NOMO-1 treated with DMSO at 0.1 percent for 48 hours (cell line): ENCODE measurements around the gene SIDT2.

Source experiments
- DNase-seq: peaks from one replicate; lab custom pipeline; 2025; ENCODE audit not compliant: unreplicated experiment; lab: John Stamatoyannopoulos, UW

Gene SIDT2

DNA sequence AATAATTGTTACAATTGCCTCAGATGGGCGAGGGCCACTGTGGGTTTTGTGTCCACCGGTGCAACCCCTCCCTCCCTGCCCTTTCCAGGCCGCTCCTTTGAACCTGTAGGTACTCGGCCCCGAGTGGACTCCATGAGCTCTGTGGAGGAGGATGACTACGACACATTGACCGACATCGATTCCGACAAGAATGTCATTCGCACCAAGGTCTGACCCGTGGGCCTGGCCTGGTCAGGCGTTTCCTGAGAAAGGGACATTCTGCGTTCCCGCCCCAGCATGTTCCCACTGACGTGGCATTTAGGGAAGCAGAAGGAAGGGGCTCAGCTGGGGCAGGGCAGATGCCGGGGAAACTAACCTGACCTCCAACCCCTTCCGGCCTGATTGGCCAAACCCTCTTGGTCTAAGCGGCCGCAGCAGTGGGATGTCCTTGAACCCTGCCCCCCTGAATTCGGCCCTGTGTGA lies 10.1 kb downstream of the SIDT2 start:
- no peak for DNase-seq

DNA sequence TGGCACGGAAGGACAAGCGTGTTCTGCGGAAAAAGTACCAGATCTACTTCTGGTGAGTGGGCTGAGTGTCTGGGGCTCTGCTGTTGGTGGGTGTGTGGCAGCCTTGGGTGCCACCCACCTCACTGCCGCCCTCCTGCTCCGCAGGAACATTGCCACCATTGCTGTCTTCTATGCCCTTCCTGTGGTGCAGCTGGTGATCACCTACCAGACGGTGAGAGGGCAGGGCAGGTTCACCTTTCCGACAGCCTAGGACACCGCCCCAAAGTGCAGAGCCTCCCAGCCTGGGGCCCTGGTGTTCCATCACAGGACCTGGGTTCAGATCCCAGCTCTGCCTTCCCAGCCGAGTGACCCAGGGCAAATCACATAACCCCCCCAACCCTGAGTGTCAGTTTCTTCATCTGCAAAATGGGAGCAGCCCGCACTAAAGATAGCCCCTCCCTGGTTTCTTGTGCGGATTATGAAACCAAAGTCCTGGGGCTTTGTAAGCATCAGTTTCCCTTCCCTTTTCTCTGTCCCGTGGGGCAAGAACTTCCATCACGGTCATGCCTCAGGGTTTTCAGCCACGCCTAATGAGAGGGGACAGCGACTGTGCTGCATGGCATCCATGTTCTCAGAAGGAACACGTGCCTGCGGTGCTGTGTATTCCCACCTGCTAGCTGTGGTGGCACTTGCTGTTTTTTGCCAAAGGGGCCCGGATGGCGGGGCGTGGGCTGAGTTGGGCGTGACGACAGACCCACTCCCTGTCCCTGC lies 10.8 kb downstream of the SIDT2 start:
- peak; percentile 94 for DNase-seq

DNA sequence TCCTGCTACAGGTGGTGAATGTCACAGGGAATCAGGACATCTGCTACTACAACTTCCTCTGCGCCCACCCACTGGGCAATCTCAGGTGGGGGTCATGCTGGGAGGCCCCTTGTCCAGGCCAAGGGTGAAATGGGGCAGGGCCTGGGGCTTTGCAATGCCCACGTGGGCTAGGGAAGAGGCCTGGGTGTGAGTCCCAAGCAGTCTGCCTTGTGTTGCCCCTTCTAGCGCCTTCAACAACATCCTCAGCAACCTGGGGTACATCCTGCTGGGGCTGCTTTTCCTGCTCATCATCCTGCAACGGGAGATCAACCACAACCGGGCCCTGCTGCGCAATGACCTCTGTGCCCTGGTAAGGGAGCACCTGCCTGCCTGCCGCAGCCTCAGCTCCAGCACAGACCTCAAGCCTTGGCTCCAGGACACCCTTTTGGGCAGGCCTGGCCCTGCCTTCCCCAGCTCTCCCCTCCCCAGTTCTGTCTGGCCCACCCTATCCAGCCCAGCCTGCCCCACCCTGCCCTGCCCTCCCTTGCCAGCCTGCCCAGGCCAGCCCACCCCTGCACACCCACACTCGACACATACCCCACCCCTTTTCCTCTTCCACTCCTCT lies 11.5 kb downstream of the SIDT2 start:
- no peak for DNase-seq

DNA sequence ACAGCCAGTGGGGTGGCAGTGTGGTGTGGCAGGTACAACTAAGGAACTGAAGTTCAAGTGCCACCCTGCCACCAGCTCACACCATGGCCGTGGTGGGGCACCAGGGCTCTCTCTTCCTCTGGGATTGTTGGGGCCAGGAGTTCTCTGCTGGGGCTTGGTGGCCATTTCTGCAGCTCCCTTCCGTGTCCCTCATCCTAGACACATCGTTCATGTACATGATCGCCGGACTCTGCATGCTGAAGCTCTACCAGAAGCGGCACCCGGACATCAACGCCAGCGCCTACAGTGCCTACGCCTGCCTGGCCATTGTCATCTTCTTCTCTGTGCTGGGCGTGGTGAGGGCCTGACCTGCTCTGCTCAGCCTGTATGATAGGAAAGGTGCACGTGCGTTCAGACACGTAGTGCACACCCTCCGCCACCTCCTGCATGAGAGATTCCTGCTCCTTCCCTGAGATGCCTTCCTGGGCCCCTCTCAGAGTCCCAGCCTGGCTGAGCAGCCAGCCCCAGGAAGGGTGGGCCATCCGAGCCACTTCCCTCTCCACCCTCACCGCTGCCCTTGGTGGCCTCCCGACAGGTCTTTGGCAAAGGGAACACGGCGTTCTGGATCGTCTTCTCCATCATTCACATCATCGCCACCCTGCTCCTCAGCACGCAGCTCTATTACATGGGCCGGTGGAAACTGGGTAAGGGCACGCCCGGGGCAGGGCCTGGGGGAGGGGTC lies 13.3 kb downstream of the SIDT2 start:
- DNase-seq, result no peak

DNA sequence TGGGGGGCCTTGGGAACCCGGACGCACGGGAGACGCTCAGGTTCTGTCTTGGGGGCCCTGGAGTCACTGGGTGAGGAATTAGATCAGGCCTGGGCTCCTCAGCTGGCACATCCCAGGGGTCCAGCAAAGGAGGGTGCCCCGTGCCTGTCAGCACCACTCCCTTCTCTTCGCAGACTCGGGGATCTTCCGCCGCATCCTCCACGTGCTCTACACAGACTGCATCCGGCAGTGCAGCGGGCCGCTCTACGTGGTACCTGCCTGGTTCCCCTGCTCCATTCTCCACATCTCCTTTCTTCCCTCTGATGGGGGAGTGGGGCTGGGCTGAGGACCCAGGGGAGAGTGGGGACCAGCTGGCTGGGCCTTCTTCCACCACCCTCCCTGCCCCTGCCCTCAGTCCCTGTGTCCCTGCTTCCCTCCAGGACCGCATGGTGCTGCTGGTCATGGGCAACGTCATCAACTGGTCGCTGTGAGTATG lies 13.9 kb downstream of the SIDT2 start:
- DNase-seq, result no peak

DNA sequence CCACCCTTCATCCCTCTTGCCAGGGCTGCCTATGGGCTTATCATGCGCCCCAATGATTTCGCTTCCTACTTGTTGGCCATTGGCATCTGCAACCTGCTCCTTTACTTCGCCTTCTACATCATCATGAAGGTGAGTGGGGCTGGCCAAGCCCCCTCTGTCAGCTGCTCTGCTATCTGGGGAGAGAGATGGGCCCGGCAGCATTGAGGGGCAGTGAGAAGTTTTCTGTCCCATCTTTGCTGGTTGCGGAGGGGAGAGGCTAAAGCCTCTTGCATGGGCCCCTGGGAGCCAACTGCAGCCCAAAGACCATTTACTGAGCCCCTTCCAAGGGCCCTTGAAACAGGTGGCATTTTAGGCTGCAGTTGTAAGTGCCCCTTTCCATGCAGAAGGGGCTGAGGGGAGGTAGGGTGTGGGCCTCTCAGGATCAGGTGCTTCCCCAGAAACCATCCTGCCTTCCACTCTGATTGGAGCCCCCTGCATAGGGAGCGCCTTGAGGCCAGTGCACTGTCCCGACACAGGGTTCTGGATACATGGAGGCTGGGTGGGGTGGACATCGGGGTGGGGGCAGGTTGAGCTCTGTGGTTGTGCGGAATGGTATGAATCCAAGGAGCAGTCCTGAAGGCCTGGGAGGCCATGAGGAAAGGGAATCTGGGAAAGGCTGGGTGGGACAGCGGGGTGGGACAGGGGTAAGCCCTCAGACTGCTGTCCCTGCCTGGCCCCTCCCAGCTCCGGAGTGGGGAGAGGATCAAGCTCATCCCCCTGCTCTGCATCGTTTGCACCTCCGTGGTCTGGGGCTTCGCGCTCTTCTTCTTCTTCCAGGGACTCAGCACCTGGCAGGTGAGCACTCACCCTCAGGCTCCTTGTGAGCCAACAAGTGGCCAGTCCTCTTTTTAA lies 14.8 kb downstream of the SIDT2 start:
- DNase-seq, result no peak

DNA sequence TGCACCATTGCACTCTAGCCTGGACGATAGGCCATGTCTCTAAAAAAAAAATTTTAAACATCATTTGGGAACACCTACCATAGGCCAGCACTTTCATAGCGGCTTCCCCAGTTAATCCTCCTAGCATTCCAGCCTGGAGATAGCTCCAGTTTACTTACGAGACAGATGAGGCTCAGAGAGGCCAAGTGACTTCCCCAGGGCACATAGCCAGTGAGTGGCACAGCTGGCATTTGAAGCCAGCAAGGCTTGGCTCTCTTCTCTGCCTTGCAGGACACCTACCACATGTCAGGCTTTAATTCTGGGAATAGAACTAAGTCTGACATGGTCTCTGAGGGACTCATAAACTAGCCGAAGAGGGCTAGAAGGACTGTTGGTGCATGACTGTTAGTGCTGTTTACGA lies 15.7 kb downstream of the SIDT2 start:
- no peak for DNase-seq

DNA sequence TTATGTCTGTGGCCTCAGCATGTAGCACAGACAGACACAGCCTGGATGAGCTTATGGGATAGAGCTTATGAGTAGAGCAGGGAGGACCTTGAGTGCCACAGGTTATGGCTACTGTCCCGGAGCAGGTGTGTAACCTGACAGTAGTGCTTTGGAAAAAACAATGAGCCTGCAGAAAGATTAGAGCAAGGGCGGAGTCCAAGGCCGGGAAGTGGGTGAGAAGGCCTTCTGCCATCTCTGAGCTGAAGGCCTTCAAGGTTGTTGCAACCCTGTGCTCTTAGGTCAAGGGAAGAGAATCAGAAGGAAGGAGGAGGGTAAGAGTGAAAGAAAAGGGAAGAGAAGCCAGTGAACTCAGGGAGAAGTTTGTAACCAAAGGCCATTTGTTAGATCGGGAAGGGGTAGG lies 16.7 kb downstream of the SIDT2 start:
- DNase-seq, result no peak

DNA sequence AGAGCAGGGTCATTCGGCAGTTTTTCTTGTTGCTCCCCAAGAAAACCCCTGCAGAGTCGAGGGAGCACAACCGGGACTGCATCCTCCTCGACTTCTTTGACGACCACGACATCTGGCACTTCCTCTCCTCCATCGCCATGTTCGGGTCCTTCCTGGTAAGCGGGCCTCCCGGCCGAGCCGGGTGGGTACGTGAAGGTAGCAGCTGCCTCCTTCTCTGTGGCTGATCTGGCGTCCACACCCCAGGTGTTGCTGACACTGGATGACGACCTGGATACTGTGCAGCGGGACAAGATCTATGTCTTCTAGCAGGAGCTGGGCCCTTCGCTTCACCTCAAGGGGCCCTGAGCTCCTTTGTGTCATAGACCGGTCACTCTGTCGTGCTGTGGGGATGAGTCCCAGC lies 17.2 kb downstream of the SIDT2 start:
- DNase-seq, result no peak

DNA sequence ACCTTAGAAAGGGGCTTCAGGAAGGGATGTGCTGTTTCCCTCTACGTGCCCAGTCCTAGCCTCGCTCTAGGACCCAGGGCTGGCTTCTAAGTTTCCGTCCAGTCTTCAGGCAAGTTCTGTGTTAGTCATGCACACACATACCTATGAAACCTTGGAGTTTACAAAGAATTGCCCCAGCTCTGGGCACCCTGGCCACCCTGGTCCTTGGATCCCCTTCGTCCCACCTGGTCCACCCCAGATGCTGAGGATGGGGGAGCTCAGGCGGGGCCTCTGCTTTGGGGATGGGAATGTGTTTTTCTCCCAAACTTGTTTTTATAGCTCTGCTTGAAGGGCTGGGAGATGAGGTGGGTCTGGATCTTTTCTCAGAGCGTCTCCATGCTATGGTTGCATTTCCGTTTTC lies 18.5 kb downstream of the SIDT2 start:
- no peak for DNase-seq

DNA sequence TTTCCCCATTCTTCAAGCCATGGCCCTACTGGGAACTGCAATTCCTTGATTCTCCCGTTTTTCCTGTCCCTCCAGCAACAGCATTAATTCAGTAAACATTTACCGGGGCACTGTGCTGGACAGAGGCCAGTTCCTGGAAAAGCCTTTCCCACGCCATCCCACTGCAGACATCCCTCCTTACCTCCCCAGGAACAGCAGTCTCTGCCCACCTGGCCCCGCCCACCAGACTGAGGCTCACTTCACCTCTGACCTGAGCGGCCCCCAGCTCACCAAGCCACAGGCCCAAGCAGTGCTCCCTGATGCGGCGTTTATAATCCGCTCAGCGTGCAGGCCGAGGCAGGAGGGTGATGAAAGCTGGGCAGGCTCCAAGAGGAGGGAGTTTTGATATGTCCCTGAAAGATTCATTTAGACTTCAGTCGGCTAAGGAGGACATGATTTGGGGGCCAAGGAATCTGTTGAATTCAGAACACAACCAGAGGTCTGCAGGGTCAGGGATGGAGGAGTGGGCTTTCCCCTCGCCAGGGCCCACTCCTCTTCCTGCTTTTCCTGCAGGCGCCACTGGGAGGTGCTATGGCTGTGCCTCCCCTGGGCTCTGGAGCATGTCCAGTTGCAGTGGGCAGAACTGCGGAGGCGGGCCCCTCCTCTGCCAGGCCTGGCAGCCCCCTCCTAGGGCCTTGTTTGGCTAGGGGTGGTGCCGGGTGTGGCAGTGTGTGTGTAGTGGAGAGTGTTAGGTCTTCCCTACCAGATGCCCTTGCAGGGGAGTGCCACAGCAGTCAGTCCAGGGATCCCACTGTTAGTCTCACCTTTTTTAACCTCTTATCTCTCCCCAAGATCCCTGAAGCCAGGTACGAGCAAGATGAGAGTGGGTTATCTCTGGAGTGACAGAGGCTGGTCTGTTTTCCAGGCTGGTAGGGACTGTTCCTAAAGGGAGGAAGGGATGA lies 19.2 kb downstream of the SIDT2 start:
- DNase-seq, result no peak

DNA sequence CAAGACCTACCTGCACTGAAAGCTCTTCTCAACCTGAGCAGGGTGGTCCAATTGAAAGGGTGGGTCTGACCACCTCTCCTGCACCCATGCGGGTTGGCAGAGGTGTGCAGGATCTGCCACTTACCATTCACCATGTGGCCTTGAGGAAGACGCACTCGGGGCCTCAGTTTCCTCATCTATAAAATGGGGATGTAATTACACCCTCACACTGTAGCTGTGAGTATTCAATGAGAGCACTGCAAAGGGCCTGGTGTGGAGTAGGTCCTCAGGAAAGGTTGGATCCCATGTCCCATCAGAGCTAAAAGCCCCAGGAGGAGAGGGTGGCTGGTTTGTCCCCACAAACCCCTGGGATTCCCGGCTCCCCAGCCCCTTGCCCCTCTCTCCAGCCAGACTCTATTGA lies 20.1 kb downstream of the SIDT2 start:
- DNase-seq, result no peak

DNA sequence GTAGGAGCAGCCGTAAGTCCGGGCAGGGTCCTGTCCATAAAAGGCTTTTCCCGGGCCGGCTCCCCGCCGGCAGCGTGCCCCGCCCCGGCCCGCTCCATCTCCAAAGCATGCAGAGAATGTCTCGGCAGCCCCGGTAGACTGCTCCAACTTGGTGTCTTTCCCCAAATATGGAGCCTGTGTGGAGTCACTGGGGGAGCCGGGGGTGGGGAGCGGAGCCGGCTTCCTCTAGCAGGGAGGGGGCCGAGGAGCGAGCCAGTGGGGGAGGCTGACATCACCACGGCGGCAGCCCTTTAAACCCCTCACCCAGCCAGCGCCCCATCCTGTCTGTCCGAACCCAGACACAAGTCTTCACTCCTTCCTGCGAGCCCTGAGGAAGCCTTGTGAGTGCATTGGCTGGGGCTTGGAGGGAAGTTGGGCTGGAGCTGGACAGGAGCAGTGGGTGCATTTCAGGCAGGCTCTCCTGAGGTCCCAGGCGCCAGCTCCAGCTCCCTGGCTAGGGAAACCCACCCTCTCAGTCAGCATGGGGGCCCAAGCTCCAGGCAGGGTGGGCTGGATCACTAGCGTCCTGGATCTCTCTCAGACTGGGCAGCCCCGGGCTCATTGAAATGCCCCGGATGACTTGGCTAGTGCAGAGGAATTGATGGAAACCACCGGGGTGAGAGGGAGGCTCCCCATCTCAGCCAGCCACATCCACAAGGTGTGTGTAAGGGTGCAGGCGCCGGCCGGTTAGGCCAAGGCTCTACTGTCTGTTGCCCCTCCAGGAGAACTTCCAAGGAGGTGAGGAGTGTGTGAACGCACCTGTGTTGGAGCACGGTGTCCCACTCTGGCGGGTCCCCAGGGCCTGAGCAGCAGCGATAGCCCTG lies 20.7 kb downstream of the SIDT2 start, which contains the start of gene TAGLN:
TSS of gene TAGLN (plus strand) at position 318 of the 863 bp plus-strand sequence. CDS start 3,644 bp downstream, outside the sequence.
- no peak for DNase-seq

DNA sequence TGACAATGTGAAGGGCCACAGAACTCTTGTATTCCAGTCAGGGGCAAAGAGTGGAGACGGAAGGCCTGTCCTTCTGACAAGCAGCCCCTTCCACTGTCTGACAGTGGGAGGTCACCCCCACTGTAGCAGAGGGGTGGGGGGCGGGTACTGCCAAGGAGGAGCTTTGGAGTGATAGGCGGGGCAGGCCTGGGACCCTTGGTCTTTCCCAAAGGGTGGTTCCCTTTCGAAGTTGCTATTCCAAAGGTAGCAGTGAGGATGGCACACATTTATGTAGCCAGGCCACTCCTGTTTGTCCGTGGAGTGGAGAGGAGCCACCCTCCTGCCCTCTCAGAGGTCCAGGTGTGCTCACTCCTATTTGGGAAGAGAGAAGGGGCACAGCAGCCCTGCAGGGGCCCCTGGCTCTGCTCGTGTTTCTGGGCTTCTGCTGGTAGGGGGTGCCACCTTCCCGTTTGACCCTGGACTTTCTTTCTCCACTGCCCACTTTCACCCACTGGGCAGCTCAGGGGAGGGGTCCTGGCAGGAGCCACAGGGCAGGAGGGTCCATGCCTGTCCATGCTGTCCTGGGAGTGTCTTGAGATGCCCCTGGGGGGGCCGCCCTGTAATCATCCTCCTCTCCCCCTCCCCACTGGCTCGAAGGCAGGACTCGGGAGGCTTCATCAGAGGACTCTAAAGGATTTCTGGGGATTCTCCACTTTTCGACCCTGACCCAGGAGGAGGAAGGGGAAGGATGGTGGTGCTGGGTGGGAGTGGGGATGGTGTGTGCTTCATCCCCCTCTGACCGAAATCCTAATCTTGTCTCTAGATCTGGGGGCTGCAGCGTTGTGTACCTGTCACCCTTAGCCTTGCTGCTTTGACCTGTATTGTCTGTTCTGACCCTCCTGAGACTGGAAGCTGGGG lies 21.6 kb downstream of the SIDT2 start:
- DNase-seq, result no peak

DNA sequence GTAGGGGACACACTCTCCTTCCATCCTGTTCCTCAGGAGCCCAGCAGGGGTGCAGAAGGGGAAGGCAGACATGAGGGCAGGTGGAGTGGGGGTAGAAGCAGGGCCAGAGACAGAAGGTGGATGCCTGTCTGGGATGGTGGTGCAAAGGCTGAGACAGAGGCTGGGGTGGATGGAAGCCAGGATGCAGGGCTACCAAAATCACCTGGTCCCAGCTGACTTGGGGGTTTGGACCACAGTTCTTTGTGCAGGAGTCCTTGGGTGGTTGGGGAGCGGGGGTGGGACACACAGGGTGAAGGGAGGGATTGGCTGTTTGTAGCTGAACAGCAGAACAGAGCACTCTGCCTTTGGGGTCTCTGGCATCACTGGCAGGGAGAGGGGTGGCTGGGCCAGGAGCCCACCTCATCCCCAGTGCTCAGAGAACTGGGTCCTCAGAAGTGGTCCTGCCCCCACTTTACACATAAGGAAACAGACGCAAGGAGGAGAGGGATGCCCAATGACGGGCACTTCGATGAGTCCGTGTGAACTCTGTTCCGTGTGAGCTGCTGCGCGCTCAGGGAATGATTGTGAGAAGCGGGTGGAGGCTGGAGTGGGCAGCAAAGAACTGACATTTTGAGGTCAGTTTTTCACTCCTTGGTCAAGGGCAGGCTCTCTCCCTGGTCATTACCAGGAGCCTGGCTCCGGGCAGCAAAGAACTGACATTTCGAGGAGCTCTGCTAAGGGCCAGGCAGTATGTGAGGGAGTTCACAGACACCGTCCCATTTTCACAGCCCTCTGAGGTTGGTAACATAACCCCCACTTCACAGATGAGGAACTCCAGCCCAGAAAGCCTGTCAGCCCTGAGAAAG lies 22.5 kb downstream of the SIDT2 start:
- no peak for DNase-seq

DNA sequence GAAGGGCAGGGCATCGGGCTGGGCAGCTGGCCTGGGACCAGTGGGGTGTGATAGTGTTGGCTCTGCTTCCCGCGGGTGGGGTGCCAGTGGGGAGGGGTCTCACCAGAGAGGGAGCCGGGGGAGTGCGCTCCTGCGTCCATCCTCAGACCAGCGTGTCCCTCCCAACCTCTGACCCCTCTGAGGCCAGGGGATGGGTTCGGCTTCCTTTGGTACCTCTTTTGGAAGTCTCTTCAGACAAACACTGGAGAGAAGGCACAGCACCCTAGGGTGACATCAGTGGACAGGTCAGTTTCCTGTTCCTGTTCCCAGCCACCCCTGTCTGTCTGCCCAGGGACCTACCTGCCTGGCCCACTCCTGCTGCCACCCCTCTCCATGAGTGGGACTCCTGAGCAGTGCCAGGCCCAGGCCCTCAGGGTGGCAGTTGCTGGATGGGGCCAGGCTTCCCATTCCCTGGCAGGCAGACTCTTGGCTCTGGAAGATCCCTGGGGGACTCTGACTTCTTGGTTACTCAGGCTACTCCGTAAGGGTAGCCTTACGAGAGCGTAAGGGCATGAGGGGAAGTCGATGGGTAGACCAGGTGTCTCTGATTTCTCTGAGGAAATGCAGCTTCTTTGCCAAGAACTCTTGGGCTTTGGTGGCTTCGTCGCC lies 23.2 kb downstream of the SIDT2 start:
- DNase-seq, result no peak
